A204.1 (cell line): ENCODE results near the gene ZNF718.
"Not testable (repeated sequence)": the region's sequence is repeated elsewhere in the genome, so short reads cannot be mapped to it uniquely, and the experiment has no call there.

Experiments used
- FAIRE-seq: peaks from 2 replicates; lab custom pipeline; 2012; peaks lifted over from hg19 to GRCh38; lab: Jason Lieb, UNC

ZNF718 gene

GRCh38 chr4:161496-162284, 37.4 kb downstream of the ZNF718 start:
- no peak for FAIRE-seq

GRCh38 chr4:169640-170039, 45.3 kb downstream of the ZNF718 start:
- FAIRE-seq = not testable (repeated sequence)

GRCh38 chr4:171318-171717, 47.0 kb downstream of the ZNF718 start:
- FAIRE-seq = not testable (repeated sequence)

- no peak for FAIRE-seq
These were observed 49.5 kb downstream of the ZNF718 start for GRCh38 chr4:173666-174314.

- FAIRE-seq = no peak
These were observed 51.7 kb downstream of the ZNF718 start for GRCh38 chr4:175986-176385.

GRCh38 chr4:176995-177394, 52.7 kb downstream of the ZNF718 start:
- FAIRE-seq = no peak

- not testable (repeated sequence) for FAIRE-seq
These were observed 57.9 kb downstream of the ZNF718 start for GRCh38 chr4:182225-182624.

- no peak for FAIRE-seq
These were observed 63.8 kb downstream of the ZNF718 start for GRCh38 chr4:188091-188490.

- not testable (repeated sequence) for FAIRE-seq
These were observed 70.9 kb downstream of the ZNF718 start for GRCh38 chr4:195159-195558.

- no peak for FAIRE-seq
These were observed 76.6 kb downstream of the ZNF718 start for GRCh38 chr4:200936-201335.

GRCh38 chr4:202822-203221, 78.5 kb downstream of the ZNF718 start:
- FAIRE-seq = not testable (repeated sequence)

- no peak for FAIRE-seq
These were observed 80.9 kb downstream of the ZNF718 start for GRCh38 chr4:205097-205756.

- FAIRE-seq = no peak
These were observed 81.8 kb downstream of the ZNF718 start for GRCh38 chr4:206054-206453.

GRCh38 chr4:208416-209096, 84.3 kb downstream of the ZNF718 start:
- FAIRE-seq = not testable (repeated sequence)

- no peak for FAIRE-seq
These were observed 86.8 kb downstream of the ZNF718 start for GRCh38 chr4:211033-211511.

- FAIRE-seq = no peak
These were observed 88.3 kb downstream of the ZNF718 start for GRCh38 chr4:212438-213188.

- not testable (repeated sequence) for FAIRE-seq
These were observed 88.9 kb downstream of the ZNF718 start for GRCh38 chr4:213189-213535.
